HG03095 (cell line): ENCODE data around the gene TMPRSS11B.
A peak's percentile ranks its signal among the peaks of the same experiment; 100 is the strongest.
"Not testable (repeated sequence)": the region's sequence is repeated elsewhere in the genome, so short reads cannot be mapped to it uniquely, and the experiment has no call there.

ENCODE experiments used
- ATAC-seq: cut with Tn5 transposase; IDR thresholded peaks from one replicate; pipeline ENCODE4 v1.9.1; 2021; ENCODE audit warnings: moderate library complexity; ENCODE audit not compliant: unreplicated experiment

Gene TMPRSS11B, protein sequence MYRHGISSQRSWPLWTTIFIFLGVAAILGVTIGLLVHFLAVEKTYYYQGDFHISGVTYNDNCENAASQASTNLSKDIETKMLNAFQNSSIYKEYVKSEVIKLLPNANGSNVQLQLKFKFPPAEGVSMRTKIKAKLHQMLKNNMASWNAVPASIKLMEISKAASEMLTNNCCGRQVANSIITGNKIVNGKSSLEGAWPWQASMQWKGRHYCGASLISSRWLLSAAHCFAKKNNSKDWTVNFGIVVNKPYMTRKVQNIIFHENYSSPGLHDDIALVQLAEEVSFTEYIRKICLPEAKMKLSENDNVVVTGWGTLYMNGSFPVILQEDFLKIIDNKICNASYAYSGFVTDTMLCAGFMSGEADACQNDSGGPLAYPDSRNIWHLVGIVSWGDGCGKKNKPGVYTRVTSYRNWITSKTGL

DNA sequence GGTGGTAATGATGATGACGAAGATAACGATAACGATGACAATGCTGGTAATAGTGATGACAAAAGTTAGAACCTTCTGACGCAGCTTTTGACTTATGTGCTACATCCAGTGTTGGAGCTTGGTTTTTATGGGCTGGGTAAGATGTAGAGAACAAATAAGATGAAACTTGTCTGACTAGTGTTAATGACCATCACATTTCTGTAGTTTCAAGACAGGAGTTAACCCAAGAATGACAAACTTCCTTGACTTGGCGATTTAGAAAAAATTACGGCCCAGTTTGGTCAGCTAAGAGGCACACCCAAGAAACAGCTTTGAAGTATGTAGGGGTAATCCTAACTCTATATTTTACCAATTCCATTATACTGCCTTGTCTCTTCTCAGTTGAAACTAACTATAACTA, at the start of gene TMPRSS11B:
TMPRSS11B (minus strand) TSS at position 101 of the 400 bp plus-strand sequence. CDS start 136 bp downstream, outside the sequence.
- no peak for ATAC-seq

DNA sequence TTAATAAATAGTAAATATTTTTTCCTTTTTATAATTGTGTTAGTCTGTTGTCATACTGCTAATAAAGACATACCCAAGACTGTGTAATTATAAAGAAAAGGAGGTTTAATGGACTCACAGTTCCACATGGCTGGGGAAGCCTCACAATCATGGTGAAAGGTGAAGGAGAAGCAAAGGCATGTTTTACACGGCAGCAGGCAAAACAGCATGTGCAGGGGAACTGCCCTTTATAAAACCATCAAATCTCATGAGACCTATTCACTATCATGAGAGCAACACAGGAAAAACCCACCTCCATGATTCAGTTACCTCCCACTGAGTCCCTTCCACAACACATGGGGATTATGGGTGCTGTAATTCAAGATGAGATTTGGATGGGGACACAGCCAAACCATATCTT, 45.8 kb upstream of the TMPRSS11B start:
- no peak for ATAC-seq

- ATAC-seq = no peak
Measured at GRCh38 chr4:68288393-68288740, 42.9 kb upstream of the TMPRSS11B start.

- no peak for ATAC-seq
Measured at GRCh38 chr4:68287704-68288392, 42.4 kb upstream of the TMPRSS11B start.

DNA sequence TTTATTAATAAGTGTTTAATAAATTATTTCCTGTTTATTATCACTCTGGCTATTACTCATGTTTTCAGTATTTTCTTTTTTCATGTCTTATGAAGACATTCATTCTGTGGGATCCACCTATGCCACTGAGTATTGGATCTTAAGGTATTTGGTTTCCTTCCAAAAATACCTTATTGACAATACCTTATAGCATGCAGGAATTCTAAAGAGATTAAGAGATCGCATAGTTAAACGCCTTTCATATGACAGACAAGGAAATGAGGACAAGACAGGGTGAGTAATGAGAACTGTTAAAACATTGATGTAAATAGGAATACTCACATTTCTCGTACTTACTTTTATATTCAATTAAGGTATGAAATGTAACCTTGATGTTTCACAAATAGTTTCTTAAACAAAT, 38.2 kb upstream of the TMPRSS11B start:
- ATAC-seq = no peak

GRCh38 chr4:68283095-68283494, 37.6 kb upstream of the TMPRSS11B start:
- no peak for ATAC-seq

GRCh38 chr4:68281796-68282740, 36.6 kb upstream of the TMPRSS11B start:
- ATAC-seq = not testable (repeated sequence)

DNA sequence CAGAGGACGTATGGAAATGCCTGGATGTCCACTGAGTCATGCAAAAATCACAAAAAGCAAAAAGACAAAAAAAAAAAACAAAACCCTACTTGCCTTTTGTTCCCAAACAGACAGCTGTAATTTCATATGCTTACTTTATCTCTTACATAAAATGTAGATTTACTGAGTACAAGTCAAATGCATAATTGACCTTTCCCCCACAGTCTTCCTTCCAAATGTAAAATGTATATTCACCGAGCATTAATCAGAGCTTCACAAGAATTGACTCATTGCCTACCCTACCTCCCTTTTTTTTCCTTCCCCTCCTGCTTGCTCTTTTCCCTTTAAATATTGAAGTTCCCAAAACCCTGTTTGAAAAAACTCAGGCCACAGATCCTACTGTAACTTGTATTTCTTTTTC, 32.5 kb upstream of the TMPRSS11B start:
- no peak for ATAC-seq

- no peak for ATAC-seq
Measured at GRCh38 chr4:68277627-68278026, 32.1 kb upstream of the TMPRSS11B start.

- ATAC-seq = no peak
Measured at GRCh38 chr4:68272860-68273259, 27.4 kb upstream of the TMPRSS11B start.

DNA sequence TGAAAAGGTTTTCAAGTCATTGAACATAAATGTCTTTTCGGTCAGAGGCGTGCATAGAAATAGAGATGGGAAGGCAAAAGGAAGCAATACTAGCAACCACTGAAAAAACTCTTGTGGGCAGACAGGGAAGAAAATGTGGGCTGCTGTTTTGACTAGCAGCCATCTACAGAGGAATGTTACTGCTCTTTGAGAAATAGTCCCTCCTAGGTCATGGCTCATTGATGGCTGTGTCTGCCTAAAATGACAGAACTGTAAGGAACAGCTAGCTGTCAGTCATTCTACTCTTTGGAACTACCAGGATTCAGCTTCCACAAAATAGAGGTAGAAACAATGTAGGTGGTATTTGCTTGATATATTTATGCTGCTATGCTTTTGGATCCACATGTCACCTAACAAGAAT, 26.9 kb upstream of the TMPRSS11B start:
- peak; percentile 67 for ATAC-seq

DNA sequence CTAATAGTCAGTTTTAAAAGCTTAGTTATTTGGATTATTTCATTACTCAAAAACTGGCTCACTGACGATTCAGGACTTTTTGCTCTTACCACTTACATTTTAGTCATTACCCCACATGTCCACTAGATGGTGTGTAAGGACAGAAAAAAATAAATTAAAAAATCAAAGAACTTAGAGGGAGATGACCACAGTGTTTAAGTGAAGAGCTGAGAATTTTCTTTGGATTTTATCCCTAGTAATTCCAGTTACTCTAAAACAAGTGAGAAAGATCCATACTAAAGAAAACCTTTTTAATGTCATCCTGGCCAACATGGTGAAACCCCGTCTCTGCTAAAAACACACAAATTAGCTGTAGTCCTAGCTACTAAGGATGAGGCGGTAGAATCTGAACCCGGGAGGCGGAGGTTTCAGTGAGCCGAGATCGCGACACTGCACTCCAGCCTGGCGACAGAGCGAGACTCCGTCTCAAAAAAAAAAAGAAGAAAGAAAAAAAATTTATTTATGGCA, 26.4 kb upstream of the TMPRSS11B start:
- ATAC-seq = peak; percentile 63

DNA sequence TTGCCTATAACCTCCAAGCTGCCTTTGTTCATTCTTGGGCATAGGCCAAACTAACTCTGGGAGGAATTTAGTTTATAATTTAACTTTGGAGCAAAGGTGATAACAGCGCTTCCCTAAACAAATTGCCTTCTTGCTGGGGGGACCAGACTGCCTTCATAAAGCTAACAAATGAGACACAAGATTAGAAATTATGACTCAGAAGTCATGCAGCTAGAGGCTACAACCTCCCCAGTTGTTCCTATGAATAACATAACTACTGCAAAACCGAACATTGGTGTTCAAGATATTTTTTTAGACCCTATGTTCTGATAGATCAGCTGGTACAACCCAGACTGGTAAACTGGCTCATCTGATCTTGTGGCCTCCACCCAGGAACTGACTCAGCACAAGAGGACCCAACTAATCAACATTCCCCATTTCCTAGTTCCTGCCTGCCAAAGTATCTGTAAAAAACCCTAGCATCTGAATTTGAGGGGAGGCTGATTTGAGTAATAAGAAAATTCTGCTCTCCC, 22.0 kb upstream of the TMPRSS11B start:
- ATAC-seq = no peak

GRCh38 chr4:68264875-68265565, 19.5 kb upstream of the TMPRSS11B start:
- ATAC-seq = no peak

- no peak for ATAC-seq
Measured at GRCh38 chr4:68259191-68259590, 13.7 kb upstream of the TMPRSS11B start.

DNA sequence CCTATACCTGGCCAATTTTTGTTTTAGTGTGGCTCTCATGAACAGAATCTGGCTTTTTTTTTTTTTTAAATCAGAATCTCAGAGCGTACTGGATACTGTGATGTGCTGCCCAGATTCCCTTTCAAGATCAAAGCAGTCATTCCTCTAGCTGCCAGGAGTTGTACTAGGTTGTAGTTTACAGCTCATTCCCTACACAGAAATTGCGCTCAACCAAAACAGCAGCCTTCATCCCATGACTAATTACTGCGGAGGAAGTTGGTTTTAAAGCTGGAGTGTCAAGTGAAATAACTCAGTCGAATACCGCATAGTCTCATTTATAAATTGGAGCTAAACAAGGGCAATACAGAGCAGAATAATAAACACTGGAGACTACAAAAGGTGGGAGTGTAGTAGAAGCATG, 12.2 kb upstream of the TMPRSS11B start:
- ATAC-seq = no peak

DNA sequence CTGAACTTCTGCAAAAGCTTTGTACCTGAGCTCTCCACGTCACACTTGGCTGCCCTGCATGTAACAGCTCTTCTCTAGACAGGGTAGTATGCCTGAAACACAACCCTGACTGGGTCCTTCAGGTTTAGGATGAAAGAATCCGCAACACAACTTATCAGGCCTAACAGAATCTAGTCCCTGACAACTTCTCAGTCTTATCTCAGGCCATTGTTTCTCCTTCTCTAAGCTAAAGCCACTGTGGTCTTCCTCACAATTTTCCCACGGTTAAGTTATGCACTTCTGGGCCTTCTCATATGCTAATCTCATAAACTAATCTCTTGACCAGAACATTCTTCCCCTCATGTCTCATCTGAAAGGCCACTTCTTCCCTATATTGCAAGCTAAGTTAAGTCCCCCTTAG, 10.8 kb upstream of the TMPRSS11B start:
- ATAC-seq = no peak

GRCh38 chr4:68250151-68250930, 4.8 kb upstream of the TMPRSS11B start:
- no peak for ATAC-seq

- peak; percentile 81 for ATAC-seq
Measured at GRCh38 chr4:68249434-68249833, 3.9 kb upstream of the TMPRSS11B start.
